Tibial nerve (tissue), 4 donors: ENCODE data around the gene MYO1D. TPM values are rescaled to one million over a fixed set of nuclear protein-coding genes. Genes with fewer than 3 reads are reported as not detected.
A peak's percentile ranks its signal among the peaks of the same experiment; 100 is the strongest.

Experiments
- DNase-seq, 2 donors: peaks; one replicate each; pipeline ENCODE4 v3.0.0-alpha.2; 2019; ENCODE audit warnings: low spot score in 2 of 2
- H3K27ac ChIP-seq, 4 donors: fragments of 200-600 bp; sonication (generic) in 3 of 4; one replicate each; pipeline ENCODE4 v1.5.1; 2017 to 2019; ENCODE audit warnings: mild to moderate bottlenecking in 1 of 4
- H3K27me3 ChIP-seq, 2 donors: fragments of 200-600 bp; sonication (generic) in 1 of 2; one replicate each; pipeline versions ENCODE4 v1.5.1 to v1.6.0; 2017 to 2019
- H3K36me3 ChIP-seq, 3 donors: fragments of 200-600 bp; sonication (generic); one replicate each; pipeline ENCODE4 v1.5.1; 2018 to 2019
- H3K4me1 ChIP-seq, 4 donors: fragments of 200-600 bp; sonication (generic) in 3 of 4; one replicate each; pipeline ENCODE4 v1.5.1; 2017 to 2019
- H3K4me3 ChIP-seq, 4 donors: fragments of 200-600 bp; sonication (generic) in 3 of 4; one replicate each; pipeline ENCODE4 v1.5.1; 2017 to 2019; ENCODE audit warnings: mild to moderate bottlenecking in 1 of 4, moderate library complexity in 1 of 4
- H3K9me3 ChIP-seq, 4 donors: fragments of 200-600 bp; sonication (generic) in 3 of 4; one replicate each; pipeline ENCODE4 v1.5.1; 2017 to 2019
- EP300 ChIP-seq, 2 donors: sonication (generic); formaldehyde crosslinking; IDR thresholded peaks; one replicate each; pipeline ENCODE4 v1.6.1; 2017; ENCODE audit warnings: antibody characterized with exemption in 2 of 2, mild to moderate bottlenecking in 1 of 2
- POLR2A ChIP-seq, 2 donors: fragments of 450-650 bp; IDR thresholded peaks; one replicate each; pipeline ENCODE4 v1.6.1; 2017; ENCODE audit warnings: antibody characterized with exemption in 2 of 2, mild to moderate bottlenecking in 2 of 2, moderate library complexity in 2 of 2
- WGBS, 2 donors: methylation state at CpG; one replicate each; pipeline ENCODE4 v1.1.5; 2018; 5-methylcytosine and 5-hydroxymethylcytosine counted together
- total RNA-seq, 4 donors: library from RNA; depleted of rRNA; stranded (reverse); fragments of >200 nt; gene quantifications; one replicate each; pipeline ENCODE4 v1.1.0, GENCODE V29; 2016
- TF ChIP-seq, protein P1 (sequence below), 5 experiments: fragments of 200-600 bp in 3 of 5; fragments of 450-650 bp in 2 of 5; sonication (generic) in 3 of 5; IDR thresholded peaks; one replicate each; pipeline ENCODE4 v1.5.1; 2016 to 2019; ENCODE audit warnings: antibody characterized with exemption in 5 of 5, mild to moderate bottlenecking in 3 of 5, moderate library complexity in 2 of 5

The MYO1D gene
- total RNA-seq, 4 donors from 2014 or later = 28.5 to 49.6 (median 42.4) TPM

DNA sequence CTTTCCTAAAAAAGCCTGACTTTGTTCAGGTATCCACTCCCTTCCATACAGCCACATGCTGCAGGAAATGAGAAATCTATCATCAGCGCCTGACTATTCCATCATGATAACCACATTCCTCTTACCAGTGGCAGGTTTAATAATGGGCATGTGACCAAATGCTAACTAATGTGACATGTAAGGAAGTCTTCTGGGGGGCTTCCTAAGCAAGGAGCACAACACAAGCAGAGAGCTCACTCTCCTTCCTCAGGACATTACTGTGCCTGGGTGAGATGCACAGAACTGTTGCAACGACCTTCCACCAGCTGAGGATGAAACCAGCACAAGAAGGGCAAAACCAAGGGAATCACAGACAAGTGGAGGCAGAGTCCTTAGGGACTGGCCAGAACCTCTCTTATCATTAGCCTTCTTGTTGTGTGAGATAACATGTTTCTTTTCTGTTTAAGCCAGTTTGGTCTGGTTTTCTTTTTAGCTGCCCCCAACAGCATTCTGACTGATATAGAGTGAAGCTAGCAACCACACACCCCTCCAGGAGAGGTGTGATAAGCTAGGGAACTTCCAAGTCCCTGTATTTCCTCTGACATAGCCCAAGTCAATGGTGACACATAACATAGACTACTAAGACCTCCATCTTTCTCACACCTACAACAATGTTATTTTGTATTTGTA, 16.9 kb downstream of the MYO1D start:
- H3K27ac ChIP-seq = no peak overlapping the region
- no peak for DNase-seq
- peaks cover 0 to 12% (median 0%) of the 10 kb centered on the region in 4 donors for H3K4me1 ChIP-seq
- no peaks in the 10 kb centered on the region for H3K9me3 ChIP-seq
- no peaks in the 10 kb centered on the region for H3K27me3 ChIP-seq
- 63 to 73% methylated on average over 2 of the region's 2 CpGs for WGBS, 2 donors
- TF ChIP-seq, protein P1, sequence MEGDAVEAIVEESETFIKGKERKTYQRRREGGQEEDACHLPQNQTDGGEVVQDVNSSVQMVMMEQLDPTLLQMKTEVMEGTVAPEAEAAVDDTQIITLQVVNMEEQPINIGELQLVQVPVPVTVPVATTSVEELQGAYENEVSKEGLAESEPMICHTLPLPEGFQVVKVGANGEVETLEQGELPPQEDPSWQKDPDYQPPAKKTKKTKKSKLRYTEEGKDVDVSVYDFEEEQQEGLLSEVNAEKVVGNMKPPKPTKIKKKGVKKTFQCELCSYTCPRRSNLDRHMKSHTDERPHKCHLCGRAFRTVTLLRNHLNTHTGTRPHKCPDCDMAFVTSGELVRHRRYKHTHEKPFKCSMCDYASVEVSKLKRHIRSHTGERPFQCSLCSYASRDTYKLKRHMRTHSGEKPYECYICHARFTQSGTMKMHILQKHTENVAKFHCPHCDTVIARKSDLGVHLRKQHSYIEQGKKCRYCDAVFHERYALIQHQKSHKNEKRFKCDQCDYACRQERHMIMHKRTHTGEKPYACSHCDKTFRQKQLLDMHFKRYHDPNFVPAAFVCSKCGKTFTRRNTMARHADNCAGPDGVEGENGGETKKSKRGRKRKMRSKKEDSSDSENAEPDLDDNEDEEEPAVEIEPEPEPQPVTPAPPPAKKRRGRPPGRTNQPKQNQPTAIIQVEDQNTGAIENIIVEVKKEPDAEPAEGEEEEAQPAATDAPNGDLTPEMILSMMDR (IDR thresholded peaks at IDR 0.05) = no peak
- TF ChIP-seq EP300 (IDR thresholded peaks at IDR 0.05) (no peak), POLR2A (IDR thresholded peaks at IDR 0.05) (no peak)
- no peak overlapping the region for H3K4me3 ChIP-seq
- H3K36me3 ChIP-seq = no peaks in the 10 kb centered on the region

DNA sequence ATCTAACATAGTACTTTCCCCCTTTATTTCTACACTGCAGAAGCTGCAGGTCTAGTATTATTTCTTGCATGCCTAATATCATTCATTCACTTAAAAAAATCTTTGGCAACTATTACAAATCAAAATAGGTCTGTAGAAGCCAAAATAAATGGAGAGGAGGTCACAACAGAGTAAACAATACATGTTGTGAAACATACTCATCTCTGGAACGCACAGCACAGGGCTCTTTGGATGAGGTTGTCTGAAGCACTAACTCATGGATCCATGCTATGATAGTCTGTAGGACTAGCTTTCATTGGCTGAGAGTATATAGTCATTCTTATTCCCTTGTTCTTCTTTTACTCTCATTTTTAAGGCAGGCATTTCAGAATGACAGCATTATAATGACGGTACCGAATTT, 21.3 kb downstream of the MYO1D start:
- no peak for DNase-seq
- H3K9me3 ChIP-seq = no peaks in the 10 kb centered on the region
- H3K36me3 ChIP-seq = no peaks in the 10 kb centered on the region
- H3K27ac ChIP-seq = peak overlapping the region in 1 of 4 donors; percentile 5
- H3K4me3 ChIP-seq = no peak overlapping the region
- no peaks in the 10 kb centered on the region for H3K27me3 ChIP-seq
- H3K4me1 ChIP-seq = peaks cover 0 to 6% (median 0%) of the 10 kb centered on the region in 4 donors
- TF ChIP-seq EP300 (IDR thresholded peaks at IDR 0.05) = no peak
- no peak for TF ChIP-seq POLR2A (IDR thresholded peaks at IDR 0.05)
- TF ChIP-seq, protein P1 (IDR thresholded peaks at IDR 0.05) = no peak
- WGBS, 2 donors = 74 to 75% methylated on average over 3 of the region's 3 CpGs

DNA sequence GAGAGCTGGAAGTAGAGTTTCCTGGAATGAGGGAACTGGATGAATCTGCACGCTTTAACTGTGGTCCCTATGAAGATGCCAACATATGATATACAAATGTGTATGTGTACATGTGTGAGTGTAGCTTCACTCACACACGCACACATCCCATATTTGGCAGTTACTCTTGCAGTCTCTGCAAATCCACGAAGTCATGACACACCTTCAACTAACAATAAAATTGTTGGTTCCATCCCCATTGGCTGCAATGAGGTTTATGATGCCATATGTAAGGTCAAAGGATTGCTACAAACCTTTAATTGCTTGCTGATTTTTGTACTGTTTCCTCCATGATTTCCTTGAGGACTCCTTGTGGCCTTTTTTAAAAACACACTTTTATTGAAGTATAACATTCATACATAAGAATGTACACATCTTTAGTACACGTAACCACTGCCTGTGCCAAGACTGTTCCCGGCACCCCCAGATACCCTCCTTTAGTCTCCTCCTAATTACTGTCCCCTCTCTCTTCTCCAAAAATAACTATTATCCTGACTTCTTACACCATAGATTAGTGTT, 22.0 kb downstream of the MYO1D start:
- WGBS, 2 donors = 76 to 85% methylated on average over 5 of the region's 5 CpGs
- no peak for DNase-seq
- Histone ChIP-seq H3K36me3 (no peaks in the 10 kb centered on the region), H3K27me3 (no peaks in the 10 kb centered on the region), H3K4me1 (peaks cover 0 to 6% (median 0%) of the 10 kb centered on the region in 4 donors), H3K4me3 (no peak overlapping the region), H3K27ac (peak overlapping the region in 1 of 4 donors; percentile 5), H3K9me3 (no peaks in the 10 kb centered on the region)
- TF ChIP-seq EP300 (IDR thresholded peaks at IDR 0.05) = no peak
- TF ChIP-seq POLR2A (IDR thresholded peaks at IDR 0.05) = no peak
- TF ChIP-seq, protein P1 (IDR thresholded peaks at IDR 0.05) = no peak

DNA sequence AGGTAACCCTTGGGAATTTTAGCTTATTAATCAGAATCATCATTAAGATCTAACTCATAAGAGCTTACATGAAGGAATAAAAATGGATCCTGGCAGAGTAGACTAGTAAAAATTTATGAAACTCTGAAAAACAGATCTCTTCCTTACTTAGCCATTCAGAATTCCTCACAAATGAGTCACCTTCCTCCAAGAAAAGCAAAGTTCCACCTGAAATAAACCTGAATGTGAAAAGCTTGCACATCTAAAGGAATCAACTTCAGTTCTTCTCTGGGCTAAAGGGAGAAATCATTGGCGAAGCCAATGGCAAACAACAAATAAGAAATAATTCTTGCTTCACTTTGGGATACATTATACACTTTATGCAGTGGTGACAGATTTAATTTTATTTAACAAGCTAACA, 22.7 kb downstream of the MYO1D start:
- TF ChIP-seq, protein P1 (IDR thresholded peaks at IDR 0.05) = no peak
- no peak for TF ChIP-seq EP300 (IDR thresholded peaks at IDR 0.05)
- no peak for TF ChIP-seq POLR2A (IDR thresholded peaks at IDR 0.05)
- H3K36me3 ChIP-seq = no peaks in the 10 kb centered on the region
- no peak for DNase-seq
- WGBS, 2 donors = 97 to 98% methylated on average over 1 of the region's 1 CpG
- no peaks in the 10 kb centered on the region for H3K9me3 ChIP-seq
- no peaks in the 10 kb centered on the region for H3K27me3 ChIP-seq
- peaks cover 0 to 6% (median 0%) of the 10 kb centered on the region in 4 donors for H3K4me1 ChIP-seq
- H3K27ac ChIP-seq = no peak overlapping the region
- no peak overlapping the region for H3K4me3 ChIP-seq

- H3K27ac ChIP-seq = no peak overlapping the region
- H3K4me3 ChIP-seq = no peak overlapping the region
- WGBS, 2 donors = 90 to 92% methylated on average over 3 of the region's 3 CpGs
- H3K9me3 ChIP-seq = no peaks in the 10 kb centered on the region
- DNase-seq = no peak
- no peaks in the 10 kb centered on the region for H3K27me3 ChIP-seq
- no peaks in the 10 kb centered on the region for H3K36me3 ChIP-seq
- H3K4me1 ChIP-seq = peaks cover 0 to 6% (median 0%) of the 10 kb centered on the region in 4 donors
- TF ChIP-seq POLR2A (IDR thresholded peaks at IDR 0.05) (no peak), EP300 (IDR thresholded peaks at IDR 0.05) (no peak)
- TF ChIP-seq, protein P1 (IDR thresholded peaks at IDR 0.05) = no peak
Observed at GRCh38 chr17:32852811-32853210, 24.1 kb downstream of the MYO1D start.
